ENCODE data around the gene TPP2. TPM values are rescaled to one million over a fixed set of nuclear protein-coding genes. Genes with fewer than 3 reads are reported as not detected.
A peak's percentile ranks its signal among the peaks of the same experiment; 100 is the strongest.

Gene TPP2
- total RNA-seq, 1 experiment from 2014 or later = 31.6 TPM

GRCh38 chr13:102567857-102568256 lies 28.9 kb upstream of the TPP2 start:
- ChIA-PET CTCF (no interaction called here), POLR2A (no interaction called here)
- Histone ChIP-seq H3K9me3 (ENCODE audit: control insufficient read depth, insufficient read depth, low read depth, low read length) (no peaks in the 10 kb centered on the region), H3K4me3 (ENCODE audit: low read depth in 2 of 2, low read length in 2 of 2) (no peak overlapping the region), H3K27ac (ENCODE audit: low read length) (no peak overlapping the region), H3K4me1 (ENCODE audit: control insufficient read depth, insufficient read depth, low read length) (no peaks in the 10 kb centered on the region), H3K36me3 (ENCODE audit: control insufficient read depth, insufficient read depth, low read length) (no peaks in the 10 kb centered on the region), H3K27me3 (ENCODE audit: control insufficient read depth, insufficient read depth, low read length) (peaks cover 4% of the 10 kb centered on the region; the same call in 1 of the 2 replicates)
- TF ChIP-seq, protein P1, sequence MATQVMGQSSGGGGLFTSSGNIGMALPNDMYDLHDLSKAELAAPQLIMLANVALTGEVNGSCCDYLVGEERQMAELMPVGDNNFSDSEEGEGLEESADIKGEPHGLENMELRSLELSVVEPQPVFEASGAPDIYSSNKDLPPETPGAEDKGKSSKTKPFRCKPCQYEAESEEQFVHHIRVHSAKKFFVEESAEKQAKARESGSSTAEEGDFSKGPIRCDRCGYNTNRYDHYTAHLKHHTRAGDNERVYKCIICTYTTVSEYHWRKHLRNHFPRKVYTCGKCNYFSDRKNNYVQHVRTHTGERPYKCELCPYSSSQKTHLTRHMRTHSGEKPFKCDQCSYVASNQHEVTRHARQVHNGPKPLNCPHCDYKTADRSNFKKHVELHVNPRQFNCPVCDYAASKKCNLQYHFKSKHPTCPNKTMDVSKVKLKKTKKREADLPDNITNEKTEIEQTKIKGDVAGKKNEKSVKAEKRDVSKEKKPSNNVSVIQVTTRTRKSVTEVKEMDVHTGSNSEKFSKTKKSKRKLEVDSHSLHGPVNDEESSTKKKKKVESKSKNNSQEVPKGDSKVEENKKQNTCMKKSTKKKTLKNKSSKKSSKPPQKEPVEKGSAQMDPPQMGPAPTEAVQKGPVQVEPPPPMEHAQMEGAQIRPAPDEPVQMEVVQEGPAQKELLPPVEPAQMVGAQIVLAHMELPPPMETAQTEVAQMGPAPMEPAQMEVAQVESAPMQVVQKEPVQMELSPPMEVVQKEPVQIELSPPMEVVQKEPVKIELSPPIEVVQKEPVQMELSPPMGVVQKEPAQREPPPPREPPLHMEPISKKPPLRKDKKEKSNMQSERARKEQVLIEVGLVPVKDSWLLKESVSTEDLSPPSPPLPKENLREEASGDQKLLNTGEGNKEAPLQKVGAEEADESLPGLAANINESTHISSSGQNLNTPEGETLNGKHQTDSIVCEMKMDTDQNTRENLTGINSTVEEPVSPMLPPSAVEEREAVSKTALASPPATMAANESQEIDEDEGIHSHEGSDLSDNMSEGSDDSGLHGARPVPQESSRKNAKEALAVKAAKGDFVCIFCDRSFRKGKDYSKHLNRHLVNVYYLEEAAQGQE (IDR thresholded peaks at IDR 0.05; ENCODE audit: insufficient read depth in 1 of 2, low read depth in 2 of 2, low read length in 1 of 2) = peak; percentile 40 to 44; a peak in 1 of 4 replicates
- no peak for TF ChIP-seq POLR2AphosphoS5 (IDR thresholded peaks at IDR 0.05; ENCODE audit: low read depth, low read length)
- intact Hi-C loops (cut with micrococcal nuclease; ENCODE audit: unreplicated experiment) = no loop called here
- no TSS peak for BruUV-seq (replicated peaks)
- no peak for ATAC-seq
- in situ Hi-C loops (cut with HindIII; ENCODE audit: low pct_unique_long_range_greater_than_20kb, low sequenced_read_pairs) = no loop called here
- no peak for DNase-seq (ENCODE audit: low read depth, low spot score)

DNA sequence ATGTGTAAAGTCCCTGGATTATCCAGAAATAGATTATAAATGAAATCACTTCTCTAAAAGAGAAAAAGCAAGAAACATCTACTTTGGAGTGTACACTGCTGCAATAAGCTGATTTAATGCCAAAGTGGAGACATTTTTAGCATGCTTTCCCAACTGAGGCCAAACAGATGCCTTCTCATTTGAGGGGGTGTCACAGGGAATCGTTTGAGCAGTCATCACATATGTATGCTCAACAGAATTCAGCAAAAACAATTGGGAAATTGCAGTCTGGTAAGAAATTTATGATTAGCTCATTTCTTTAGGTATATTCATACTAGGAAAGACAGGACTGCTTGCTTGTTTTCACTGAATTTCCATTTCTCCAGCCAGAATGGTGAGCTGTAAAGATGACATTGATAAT lies 27.3 kb upstream of the TPP2 start:
- in situ Hi-C loops (cut with HindIII; ENCODE audit: low pct_unique_long_range_greater_than_20kb, low sequenced_read_pairs) = no loop called here

More for the DNA sequence above, 27.3 kb upstream of the TPP2 start:
- H3K4me3 ChIP-seq (ENCODE audit: low read depth in 2 of 2, low read length in 2 of 2) = no peak overlapping the region
- no TSS peak for BruUV-seq (replicated peaks)
- no peaks in the 10 kb centered on the region for H3K9me3 ChIP-seq (ENCODE audit: control insufficient read depth, insufficient read depth, low read depth, low read length)
- no peaks in the 10 kb centered on the region for H3K36me3 ChIP-seq (ENCODE audit: control insufficient read depth, insufficient read depth, low read length)
- intact Hi-C loops (cut with micrococcal nuclease; ENCODE audit: unreplicated experiment) = no loop called here
- POLR2A ChIA-PET = no interaction called here
- ATAC-seq = no peak
- no peak for DNase-seq (ENCODE audit: low read depth, low spot score)
- no peaks in the 10 kb centered on the region for H3K4me1 ChIP-seq (ENCODE audit: control insufficient read depth, insufficient read depth, low read length)
- TF ChIP-seq SIN3A (IDR thresholded peaks at IDR 0.05; ENCODE audit: borderline replicate concordance, insufficient read depth, low read depth, low read length) (no peak), CTCF (IDR thresholded peaks at IDR 0.05) (no peak), TCF7L2 (IDR thresholded peaks at IDR 0.05; ENCODE audit: low read depth, low read length) (no peak), POLR2AphosphoS5 (IDR thresholded peaks at IDR 0.05; ENCODE audit: low read depth, low read length) (no peak)
- TF ChIP-seq, protein P1 (IDR thresholded peaks at IDR 0.05; ENCODE audit: insufficient read depth in 1 of 2, low read depth in 2 of 2, low read length in 1 of 2) = no peak
- H3K27me3 ChIP-seq (ENCODE audit: control insufficient read depth, insufficient read depth, low read length) = peaks cover 4% of the 10 kb centered on the region; the same call in 1 of the 2 replicates
- H3K27ac ChIP-seq (ENCODE audit: low read length) = no peak overlapping the region
- CTCF ChIA-PET = no interaction called here

All from Panc1 (cell line).